Activated T-helper 1 cell treated with Interleukin-2 at 50 U/mL for 16 hours (primary cell): Measurements from ENCODE around the gene RUNDC3A.
A peak's percentile ranks its signal among the peaks of the same experiment; 100 is the strongest.
"Not testable (repeated sequence)": the region's sequence is repeated elsewhere in the genome, so short reads cannot be mapped to it uniquely, and the experiment has no call there.

Experiments
- DNase-seq: peaks from one replicate; pipeline ENCODE4 v3.0.0-alpha.2; 2020; ENCODE audit warnings: low read depth

RUNDC3A gene

DNA sequence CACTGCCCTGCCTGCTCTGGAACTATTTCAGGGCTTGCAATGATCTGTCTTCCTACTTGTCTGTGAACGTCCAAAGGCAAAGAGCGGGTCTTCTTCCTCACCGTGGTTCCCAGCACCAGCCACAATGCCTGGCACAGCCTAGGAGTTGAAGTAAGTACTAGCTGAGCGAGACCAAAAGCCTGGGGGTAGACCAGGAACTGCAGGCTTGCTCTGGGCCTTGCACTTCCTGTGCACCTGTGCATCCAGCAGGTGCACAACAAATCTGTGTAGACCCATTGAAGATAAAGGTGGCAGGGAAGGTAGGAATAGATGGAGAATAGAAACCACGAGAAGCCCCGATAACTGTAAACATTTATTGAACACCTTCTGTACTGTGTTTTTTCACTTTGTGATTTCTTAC is 50.6 kb downstream of the RUNDC3A start:
- DNase-seq = no peak

DNA sequence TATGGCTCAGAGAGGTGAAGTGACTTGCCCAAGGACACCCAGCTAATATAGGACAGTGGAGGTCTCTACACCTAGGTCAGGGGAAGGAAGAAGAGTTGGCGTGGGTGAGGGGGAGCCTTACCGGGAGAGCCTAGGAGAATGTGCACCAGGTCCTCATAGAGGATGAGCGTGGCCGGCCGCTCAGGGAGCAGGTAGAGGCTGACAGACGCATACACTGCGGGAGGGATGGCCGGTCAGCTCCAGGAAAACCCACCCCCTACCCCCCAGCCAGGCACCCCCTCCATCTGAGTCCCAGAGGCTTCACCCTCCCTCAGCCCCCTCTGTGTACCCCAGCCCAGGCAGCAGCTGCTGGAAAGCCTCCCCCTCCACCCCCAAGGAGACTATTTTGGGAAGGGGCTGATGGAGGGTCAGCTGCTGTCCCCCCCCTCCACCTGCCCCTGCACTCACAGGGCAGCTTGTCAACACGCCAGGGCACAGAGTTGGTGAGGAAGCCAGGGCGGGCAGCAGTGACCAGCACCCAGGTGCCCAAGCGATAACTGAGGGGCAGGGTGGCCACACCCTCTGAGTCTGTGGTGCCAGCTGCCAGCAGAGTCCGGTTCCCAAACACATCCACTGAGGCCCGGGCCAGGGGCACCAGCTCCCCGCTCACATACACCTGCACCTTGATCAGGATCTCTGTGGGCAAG is 51.2 kb downstream of the RUNDC3A start:
- no peak for DNase-seq

DNA sequence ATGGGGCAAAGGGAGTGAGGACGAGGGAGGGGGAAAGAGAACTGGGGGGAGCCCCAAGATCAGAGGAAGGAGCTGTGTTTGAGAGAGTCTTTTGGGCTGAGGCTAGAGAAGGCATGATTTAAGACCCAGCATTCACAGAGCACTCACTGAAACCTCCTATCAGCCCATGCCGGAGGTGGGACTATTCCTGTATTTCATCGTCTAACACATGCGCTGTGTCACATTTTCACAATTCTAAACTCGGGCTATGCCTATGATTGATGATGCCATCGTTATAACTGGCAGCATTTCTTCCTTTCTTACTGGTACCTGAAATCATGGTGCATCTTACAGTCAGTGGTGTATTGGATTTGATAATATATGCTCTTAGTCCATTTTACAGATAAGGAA is 51.7 kb downstream of the RUNDC3A start:
- no peak for DNase-seq

DNA sequence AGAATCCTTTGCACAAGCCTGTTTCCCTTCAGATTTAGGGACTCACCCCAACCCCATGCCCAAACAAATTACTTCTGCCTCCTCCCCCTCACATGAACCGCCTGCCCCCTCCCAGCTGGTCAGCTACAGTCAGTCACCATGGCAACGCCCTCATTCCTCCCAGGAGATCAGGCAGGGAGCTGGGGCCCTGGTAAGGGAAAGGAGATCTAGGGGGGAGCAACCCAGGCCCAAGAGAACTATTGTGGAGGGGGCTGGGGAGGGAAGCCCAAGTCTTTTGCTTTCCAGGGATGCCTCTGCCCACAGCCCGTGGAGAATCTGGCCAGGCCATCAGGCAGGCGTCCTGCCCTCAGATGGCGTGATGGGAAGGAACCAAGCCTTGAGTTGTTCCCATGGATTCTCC is 52.4 kb downstream of the RUNDC3A start:
- no peak for DNase-seq

DNA sequence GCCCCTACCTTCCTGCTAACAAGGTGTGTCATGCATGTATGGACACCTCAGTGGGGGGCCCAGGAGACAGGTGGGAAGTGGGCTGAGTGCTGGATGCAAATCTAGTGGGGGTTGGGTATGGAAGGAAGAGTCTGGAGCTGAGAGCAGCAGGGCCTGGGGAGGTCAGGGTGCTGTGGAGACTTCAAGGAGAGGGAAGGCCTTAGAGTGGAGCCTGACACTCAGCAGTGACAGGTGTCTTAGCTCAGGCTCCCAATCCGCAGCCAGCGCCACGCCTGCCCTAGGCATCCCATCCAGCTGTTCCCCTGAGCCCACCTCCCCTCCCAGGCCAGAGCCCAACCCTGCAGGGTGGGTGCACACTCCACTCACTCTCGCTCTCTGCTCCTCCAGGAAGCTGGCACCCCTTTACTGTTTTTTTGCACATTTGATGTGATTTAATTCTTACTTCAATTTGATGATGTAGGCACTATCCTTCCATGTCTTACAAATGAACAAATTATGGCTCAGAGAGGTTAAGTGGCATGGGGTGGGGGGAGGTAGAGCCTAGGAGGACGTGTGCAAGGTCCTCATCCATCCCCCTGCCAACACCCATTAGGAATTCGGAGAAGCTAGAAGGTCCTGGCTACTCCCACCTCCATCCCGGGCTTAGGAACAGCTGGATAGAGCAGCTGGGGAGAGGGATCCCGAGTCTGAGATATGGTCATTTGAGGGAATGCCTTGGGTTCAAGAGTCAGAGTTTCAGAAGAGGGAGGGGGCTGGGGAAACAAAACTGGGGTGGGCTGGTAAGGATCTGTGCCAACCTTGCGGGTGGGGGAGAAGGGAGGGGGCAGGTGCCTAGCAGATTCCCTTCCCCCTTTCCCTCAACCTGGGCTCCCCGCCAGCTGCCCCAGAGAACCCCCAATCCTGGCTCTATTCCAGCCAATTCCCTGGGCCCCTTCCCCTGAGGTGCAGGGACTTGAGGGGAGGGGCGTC is 53.2 kb downstream of the RUNDC3A start:
- DNase-seq = no peak

DNA sequence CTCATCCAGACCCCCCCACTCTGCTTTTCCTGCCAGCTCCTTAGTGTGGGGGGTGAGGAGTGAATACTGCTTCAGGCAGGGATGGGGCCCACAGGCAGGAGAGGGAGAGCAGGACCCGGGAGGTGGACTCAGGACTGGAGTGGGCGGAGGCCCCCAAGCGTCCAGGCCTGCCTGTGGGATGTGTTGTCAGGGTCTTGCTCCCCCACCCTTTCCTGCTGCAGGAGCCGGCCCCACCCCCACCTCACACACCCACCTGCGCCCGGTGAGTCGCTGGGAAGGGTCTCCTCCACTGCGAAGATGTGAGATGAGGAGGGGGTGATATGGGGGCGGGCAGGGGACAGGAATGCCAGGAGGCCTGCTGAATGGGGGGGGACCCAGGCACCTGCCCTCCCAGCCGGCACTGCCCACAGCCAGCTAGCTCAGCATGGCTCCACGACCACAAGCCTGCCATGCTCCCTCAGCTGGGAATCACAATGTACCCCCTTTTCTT is 54.1 kb downstream of the RUNDC3A start:
- no peak for DNase-seq

DNA sequence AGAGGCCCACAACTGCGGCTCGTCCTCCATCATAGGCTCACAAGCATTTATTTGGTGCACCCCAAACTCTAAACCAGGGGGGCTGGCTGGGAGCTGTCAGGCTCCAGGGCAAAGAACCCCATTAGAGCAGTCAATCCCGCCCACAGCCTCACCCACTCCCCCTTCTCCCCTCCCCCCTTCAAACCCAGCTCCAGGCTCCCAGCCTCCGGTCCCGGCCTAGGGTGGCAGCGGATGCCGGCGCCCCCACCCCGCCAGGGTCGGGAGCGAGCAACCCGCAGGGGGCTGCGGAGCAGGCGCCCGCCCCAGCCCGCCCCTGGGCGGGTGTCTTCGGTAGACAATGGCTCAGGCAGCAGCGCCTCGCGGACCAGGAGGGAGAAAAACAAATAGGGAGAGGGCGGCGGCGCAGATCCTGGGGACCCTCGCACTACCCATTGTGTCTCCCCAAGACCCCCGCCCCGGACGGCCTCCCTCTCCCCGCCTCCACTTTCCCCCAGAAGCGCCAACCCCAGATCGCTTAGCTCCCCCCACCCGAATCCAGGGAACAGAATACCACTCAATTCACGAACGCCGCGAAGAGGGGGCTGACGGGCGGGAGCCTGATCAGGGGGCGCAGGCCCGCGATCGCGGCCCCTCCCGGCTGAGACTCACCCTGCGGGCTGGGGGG is 54.7 kb downstream of the RUNDC3A start:
- DNase-seq = no peak

DNA sequence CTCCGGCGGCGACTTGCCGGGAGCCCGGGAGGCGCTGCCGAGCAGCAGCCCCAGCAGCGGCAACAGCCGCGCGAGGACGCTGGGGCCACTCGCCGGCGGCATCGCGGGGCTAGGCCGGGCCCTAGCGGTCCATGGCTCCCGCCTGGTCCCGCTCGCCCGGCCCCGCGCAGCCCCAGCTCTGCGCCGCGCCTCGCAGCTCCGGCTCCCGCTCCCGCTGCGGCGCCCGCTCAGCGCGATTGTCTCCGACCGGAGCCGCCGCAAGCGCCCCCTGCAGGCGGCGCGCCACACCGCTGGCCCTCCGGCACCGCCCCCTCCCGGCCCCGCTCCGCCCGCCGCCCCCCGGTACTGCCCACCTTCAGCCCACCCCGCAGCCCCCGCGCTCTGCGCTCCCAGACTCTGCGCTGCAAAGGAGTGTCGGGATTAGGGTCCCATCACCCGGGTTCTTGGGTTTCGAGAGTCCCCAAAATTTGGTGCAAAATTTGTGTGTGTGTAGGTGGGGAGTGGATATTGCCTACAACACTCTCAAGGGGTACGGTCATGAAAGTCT is 55.3 kb downstream of the RUNDC3A start, which contains the start of gene FAM171A2:
TSS of gene FAM171A2 (minus strand) at position 241 of the 547 bp plus-strand sequence. CDS start at position 102, 139 bp downstream.
- DNase-seq = peak; percentile 50

DNA sequence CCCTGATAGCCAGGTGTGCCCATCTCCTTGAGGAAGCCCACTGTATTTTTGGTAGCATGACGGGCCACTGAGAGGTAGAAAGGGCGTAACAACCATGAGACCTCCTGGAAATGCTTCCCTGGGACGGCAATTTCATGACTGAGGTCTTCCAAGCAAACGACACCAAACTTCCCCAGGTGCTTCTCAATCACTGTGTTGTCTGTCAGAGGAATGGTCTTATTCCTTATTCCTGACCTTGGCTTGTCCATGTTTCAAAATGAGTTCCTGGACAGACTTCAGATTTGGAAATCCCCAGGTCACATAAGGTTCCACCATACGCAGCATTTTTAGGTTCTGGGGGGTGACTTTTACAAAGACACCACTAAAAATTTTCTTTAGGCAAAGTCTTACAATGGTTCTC is 56.6 kb downstream of the RUNDC3A start:
- not testable (repeated sequence) for DNase-seq

DNA sequence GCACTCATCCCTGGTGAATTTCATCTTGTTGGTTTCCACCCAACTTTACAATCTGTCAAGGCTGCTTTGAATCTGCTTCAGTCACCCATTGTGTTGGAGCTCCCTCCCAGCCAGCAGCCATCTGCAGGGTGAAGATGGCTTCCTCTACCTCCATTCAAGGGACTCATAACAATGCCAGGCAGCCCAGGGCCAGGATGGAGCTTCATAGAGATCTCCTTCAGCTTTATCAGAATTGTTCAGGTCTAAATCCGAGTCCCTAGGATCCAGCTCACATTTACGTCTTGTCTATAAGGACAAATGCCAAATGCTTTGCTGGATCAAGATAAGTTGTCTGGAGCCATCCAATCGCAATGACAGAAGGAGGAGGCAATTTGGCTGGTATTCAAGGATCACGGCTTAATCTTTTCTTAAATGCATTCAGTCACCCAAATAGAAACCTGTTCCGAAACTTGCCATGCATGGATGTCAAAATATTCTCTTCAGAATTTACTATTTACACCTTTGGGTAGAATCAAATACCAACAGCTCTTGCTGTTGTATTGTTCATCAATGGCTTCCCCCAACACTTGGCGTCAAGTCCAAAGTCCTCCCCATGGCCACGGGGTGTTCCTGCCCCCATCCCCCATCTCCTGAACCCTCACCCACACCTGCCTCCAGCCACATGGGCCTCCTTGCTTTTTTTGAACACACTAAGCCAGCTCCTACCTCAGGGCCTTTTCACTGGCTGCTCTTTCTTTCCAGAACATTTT is 59.0 kb downstream of the RUNDC3A start:
- DNase-seq = no peak
